Stimulated activated CD8-positive, alpha-beta memory T cell treated with anti-CD3 and anti-CD28 coated beads, Interleukin-7, amount 100 ng/mL, for 1 hour (primary cell): Measurements from ENCODE around the gene RDH16.
A peak's percentile ranks its signal among the peaks of the same experiment; 100 is the strongest.

Source experiments
- DNase-seq, 2 donors: peaks; one replicate each; pipeline ENCODE4 v3.0.0-alpha.2; 2020; ENCODE audit warnings: low read depth in 2 of 2

RDH16 gene

GRCh38 chr12:56957229-56958052, at the start of gene RDH16:
RDH16 (minus strand) TSS chr12:56957608; CDS start chr12:56957462, 146 bp downstream.
- DNase-seq = no peak

GRCh38 chr12:57006809-57007475, 49.5 kb upstream of the RDH16 start:
- DNase-seq = no peak

GRCh38 chr12:57005980-57006808, 48.8 kb upstream of the RDH16 start, which contains the start of gene ZBTB39:
ZBTB39 (minus strand) TSS chr12:57006546; CDS start chr12:57004917, 1,629 bp downstream.
- DNase-seq = peak; percentile 37 to 49

GRCh38 chr12:57004651-57005050, 47.2 kb upstream of the RDH16 start:
- DNase-seq = no peak

GRCh38 chr12:57003395-57003794, 46.0 kb upstream of the RDH16 start:
- no peak for DNase-seq

- DNase-seq = peak; percentile 16 to 47
Observed at GRCh38 chr12:57001448-57001906, 44.1 kb upstream of the RDH16 start.

- DNase-seq = no peak
Observed at GRCh38 chr12:57000393-57000792, 43.0 kb upstream of the RDH16 start.

- DNase-seq = no peak
Observed at GRCh38 chr12:56999456-56999855, 42.0 kb upstream of the RDH16 start.

- no peak for DNase-seq
Observed at GRCh38 chr12:56998981-56999380, 41.6 kb upstream of the RDH16 start.

GRCh38 chr12:56998316-56998715, 40.9 kb upstream of the RDH16 start:
- DNase-seq = no peak

- DNase-seq = no peak
Observed at GRCh38 chr12:56996793-56997545, 39.6 kb upstream of the RDH16 start.

GRCh38 chr12:56995930-56996496, 38.6 kb upstream of the RDH16 start:
- no peak for DNase-seq

GRCh38 chr12:56995201-56995929, 38.0 kb upstream of the RDH16 start:
- DNase-seq = no peak

GRCh38 chr12:56994231-56994746, 36.9 kb upstream of the RDH16 start:
- DNase-seq = no peak

GRCh38 chr12:56993346-56993745, 35.9 kb upstream of the RDH16 start:
- no peak for DNase-seq

GRCh38 chr12:56991319-56992246, 34.2 kb upstream of the RDH16 start:
- DNase-seq = no peak

- no peak for DNase-seq
Observed at GRCh38 chr12:56990648-56991318, 33.4 kb upstream of the RDH16 start.

- no peak for DNase-seq
Observed at GRCh38 chr12:56989861-56990610, 32.6 kb upstream of the RDH16 start.
